Esophagus squamous epithelium (tissue), 4 donors: ENCODE measurements around the gene NOL9.

Source experiments
- CTCF ChIP-seq, 6 experiments: fragments of 450-650 bp in 4 of 6; fragments of 200-600 bp in 2 of 6; sonication (generic) in 2 of 6; IDR thresholded peaks; one replicate each; pipeline ENCODE4 v1.5.1; 2016 to 2019; ENCODE audit warnings: antibody characterized with exemption in 6 of 6, mild to moderate bottlenecking in 4 of 6, moderate library complexity in 4 of 6
- POLR2A ChIP-seq, 4 donors: fragments of 450-650 bp; IDR thresholded peaks; one replicate each; pipeline ENCODE4 v1.6.1; 2017; ENCODE audit warnings: antibody characterized with exemption in 4 of 4, mild to moderate bottlenecking in 4 of 4, moderate library complexity in 3 of 4

- no peak for TF ChIP-seq CTCF (IDR thresholded peaks at IDR 0.05)
- TF ChIP-seq POLR2A (IDR thresholded peaks at IDR 0.05), result no peak
Measured at GRCh38 chr1:6574818-6575217, 20.5 kb upstream of the NOL9 start.
